ENCODE measurements around the gene ARHGEF10L. TPM values are rescaled to one million over a fixed set of nuclear protein-coding genes. Genes with fewer than 3 reads are reported as not detected.

The ARHGEF10L gene
- total RNA-seq, 2 experiments from 2014 or later, result not detected

- no peaks in the 10 kb centered on the region for H3K9me3 Mint-ChIP-seq
- H3K36me3 Mint-ChIP-seq (ENCODE audit: low read depth), result no peaks in the 10 kb centered on the region
- POLR2A ChIA-PET, result no interaction called here
- CTCF ChIA-PET, result no interaction called here
- no peaks in the 10 kb centered on the region for H3K4me1 Mint-ChIP-seq (ENCODE audit: low read depth)
- H3K4me3 Mint-ChIP-seq, result no peak overlapping the region
- no peak for ATAC-seq
- no peak overlapping the region for H3K27ac Mint-ChIP-seq
- intact Hi-C loops (cut with micrococcal nuclease), result no loop called here
- no peak for DNase-seq
- TF ChIP-seq, protein P1, sequence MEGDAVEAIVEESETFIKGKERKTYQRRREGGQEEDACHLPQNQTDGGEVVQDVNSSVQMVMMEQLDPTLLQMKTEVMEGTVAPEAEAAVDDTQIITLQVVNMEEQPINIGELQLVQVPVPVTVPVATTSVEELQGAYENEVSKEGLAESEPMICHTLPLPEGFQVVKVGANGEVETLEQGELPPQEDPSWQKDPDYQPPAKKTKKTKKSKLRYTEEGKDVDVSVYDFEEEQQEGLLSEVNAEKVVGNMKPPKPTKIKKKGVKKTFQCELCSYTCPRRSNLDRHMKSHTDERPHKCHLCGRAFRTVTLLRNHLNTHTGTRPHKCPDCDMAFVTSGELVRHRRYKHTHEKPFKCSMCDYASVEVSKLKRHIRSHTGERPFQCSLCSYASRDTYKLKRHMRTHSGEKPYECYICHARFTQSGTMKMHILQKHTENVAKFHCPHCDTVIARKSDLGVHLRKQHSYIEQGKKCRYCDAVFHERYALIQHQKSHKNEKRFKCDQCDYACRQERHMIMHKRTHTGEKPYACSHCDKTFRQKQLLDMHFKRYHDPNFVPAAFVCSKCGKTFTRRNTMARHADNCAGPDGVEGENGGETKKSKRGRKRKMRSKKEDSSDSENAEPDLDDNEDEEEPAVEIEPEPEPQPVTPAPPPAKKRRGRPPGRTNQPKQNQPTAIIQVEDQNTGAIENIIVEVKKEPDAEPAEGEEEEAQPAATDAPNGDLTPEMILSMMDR (IDR thresholded peaks at IDR 0.05), result no peak
- peaks cover 21% of the 10 kb centered on the region for H3K27me3 Mint-ChIP-seq
These were observed 9.9 kb downstream of the ARHGEF10L start for GRCh38 chr1:17549384-17549783.

DNA sequence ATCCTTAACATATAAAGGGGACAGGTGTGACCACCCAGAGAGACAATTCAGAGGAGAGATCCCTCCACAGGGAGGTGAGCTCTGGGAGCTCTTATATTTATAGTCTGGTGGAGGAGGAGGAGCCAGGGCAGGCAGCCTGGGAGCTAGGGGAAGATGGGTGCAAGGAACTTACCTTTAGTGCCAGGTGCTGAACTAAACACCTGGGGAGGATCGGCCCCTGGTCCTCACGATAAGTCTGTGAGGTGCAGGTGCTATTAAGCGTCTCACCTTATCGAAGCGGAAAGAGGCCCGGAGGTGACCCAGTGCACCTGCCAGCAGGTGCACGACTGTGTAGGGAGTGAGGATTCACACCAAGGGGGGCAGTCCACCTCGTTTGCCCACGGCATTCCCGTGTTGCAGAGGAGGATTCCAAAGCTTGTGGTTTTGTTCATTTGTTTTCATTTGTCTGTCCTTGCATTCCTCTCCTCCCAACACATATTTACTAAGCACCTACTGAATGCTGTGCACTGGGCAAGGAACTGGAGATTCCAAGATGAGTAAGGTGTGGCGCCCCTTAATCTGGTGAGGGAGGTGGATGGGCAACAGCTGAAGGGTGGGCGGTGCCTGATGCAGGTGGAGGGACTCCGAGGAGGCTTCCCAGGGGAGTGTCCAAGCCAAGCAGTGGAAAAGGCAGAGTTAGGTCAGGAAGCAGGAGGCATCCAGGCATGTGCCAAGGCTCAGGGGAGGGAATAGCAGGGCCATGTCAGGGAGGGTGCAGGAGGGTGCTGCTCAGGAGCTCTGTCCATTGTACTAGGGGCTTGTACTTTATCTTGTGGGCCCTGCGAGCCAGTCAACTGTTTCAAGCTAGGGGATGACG, 11.5 kb downstream of the ARHGEF10L start:
- DNase-seq, result no peak
- Mint-ChIP-seq H3K4me3 (no peak overlapping the region), H3K36me3 (ENCODE audit: low read depth) (no peaks in the 10 kb centered on the region), H3K27ac (no peak overlapping the region), H3K4me1 (ENCODE audit: low read depth) (no peaks in the 10 kb centered on the region), H3K27me3 (peaks cover 11% of the 10 kb centered on the region), H3K9me3 (no peaks in the 10 kb centered on the region)
- intact Hi-C loops (cut with micrococcal nuclease), result no loop called here
- ATAC-seq, result no peak
- TF ChIP-seq, protein P1 (IDR thresholded peaks at IDR 0.05), result no peak
- ChIA-PET POLR2A (no interaction called here), CTCF (no interaction called here)

GRCh38 chr1:17551755-17552234, 12.3 kb downstream of the ARHGEF10L start:
- no peak overlapping the region for H3K4me3 Mint-ChIP-seq
- H3K27me3 Mint-ChIP-seq, result peaks cover 11% of the 10 kb centered on the region
- no peaks in the 10 kb centered on the region for H3K9me3 Mint-ChIP-seq
- no peaks in the 10 kb centered on the region for H3K36me3 Mint-ChIP-seq (ENCODE audit: low read depth)
- POLR2A ChIA-PET, result no interaction called here
- H3K27ac Mint-ChIP-seq, result no peak overlapping the region
- TF ChIP-seq, protein P1 (IDR thresholded peaks at IDR 0.05), result no peak
- ATAC-seq (no peak), DNase-seq (no peak)
- intact Hi-C loops (cut with micrococcal nuclease), result no loop called here
- no peaks in the 10 kb centered on the region for H3K4me1 Mint-ChIP-seq (ENCODE audit: low read depth)
- CTCF ChIA-PET, result no interaction called here

- H3K4me1 Mint-ChIP-seq (ENCODE audit: low read depth), result no peaks in the 10 kb centered on the region
- no peaks in the 10 kb centered on the region for H3K36me3 Mint-ChIP-seq (ENCODE audit: low read depth)
- TF ChIP-seq, protein P1 (IDR thresholded peaks at IDR 0.05), result no peak
- H3K9me3 Mint-ChIP-seq, result no peaks in the 10 kb centered on the region
- no peak overlapping the region for H3K27ac Mint-ChIP-seq
- H3K4me3 Mint-ChIP-seq, result no peak overlapping the region
- DNase-seq, result no peak
- ChIA-PET POLR2A (interaction anchor here (0.6 kb wide), 1 partner anchor 79 kb away, joined by 4 read pairs; no protein-coding TSS in a partner anchor), CTCF (interaction anchor here (2.0 kb wide), 1 partner anchor 53 kb away, joined by 8 read pairs; no protein-coding TSS in a partner anchor)
- intact Hi-C loops (cut with micrococcal nuclease), result no loop called here
- ATAC-seq, result no peak
- H3K27me3 Mint-ChIP-seq, result peaks cover 9% of the 10 kb centered on the region
These were observed 14.6 kb downstream of the ARHGEF10L start for GRCh38 chr1:17553975-17554700.

DNA sequence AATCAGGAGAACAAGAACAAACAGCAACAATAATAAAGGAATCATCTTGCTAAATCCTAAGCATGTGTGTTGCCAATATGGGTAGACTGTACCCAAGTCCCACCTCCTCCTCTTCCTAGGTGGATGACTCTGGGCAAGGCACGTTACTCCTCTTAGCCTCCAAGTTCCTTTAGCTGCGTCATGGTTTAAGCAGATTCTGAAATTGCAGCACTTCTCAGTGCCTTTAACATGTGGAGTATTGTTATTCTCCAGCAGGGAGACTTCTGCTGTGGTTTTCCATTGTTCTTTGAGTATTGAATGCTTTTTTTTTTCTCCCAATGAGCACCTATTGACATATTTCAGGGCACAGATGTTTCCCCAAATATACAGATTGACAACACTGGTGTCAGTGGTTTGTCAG, 15.5 kb downstream of the ARHGEF10L start:
- CTCF ChIA-PET, result interaction anchor here (2.0 kb wide), 1 partner anchor 52 kb away, joined by 8 read pairs; no protein-coding TSS in a partner anchor
- TF ChIP-seq, protein P1 (IDR thresholded peaks at IDR 0.05), result no peak
- ATAC-seq (no peak), DNase-seq (no peak)
- Mint-ChIP-seq H3K27me3 (peaks cover 5% of the 10 kb centered on the region), H3K4me3 (no peak overlapping the region), H3K36me3 (ENCODE audit: low read depth) (no peaks in the 10 kb centered on the region), H3K4me1 (ENCODE audit: low read depth) (no peaks in the 10 kb centered on the region), H3K27ac (no peak overlapping the region), H3K9me3 (no peaks in the 10 kb centered on the region)
- POLR2A ChIA-PET, result no interaction called here
- intact Hi-C loops (cut with micrococcal nuclease), result no loop called here

Measured in activated CD8-positive, alpha-beta T cell treated with anti-CD3 and anti-CD28 coated beads for 36 hours (primary cell).